ENCODE measurements around the gene PSME2. TPM values are rescaled to one million over a fixed set of nuclear protein-coding genes. Genes with fewer than 3 reads are reported as not detected.

Gene PSME2
- total RNA-seq, 1 experiment from 2014 or later: 245 TPM

DNA sequence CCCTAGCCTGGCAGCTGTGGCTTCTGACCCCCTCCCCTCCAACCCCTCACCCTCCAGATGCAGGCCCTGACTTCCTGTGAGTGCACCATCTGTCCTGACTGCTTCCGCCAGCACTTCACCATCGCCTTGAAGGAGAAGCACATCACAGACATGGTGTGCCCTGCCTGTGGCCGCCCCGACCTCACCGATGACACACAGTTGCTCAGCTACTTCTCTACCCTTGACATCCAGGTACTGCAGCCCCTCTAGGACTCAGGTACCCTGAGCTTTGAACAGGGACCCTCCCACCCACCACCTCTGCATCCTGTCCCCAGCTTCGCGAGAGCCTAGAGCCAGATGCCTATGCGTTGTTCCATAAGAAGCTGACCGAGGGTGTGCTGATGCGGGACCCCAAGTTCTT lies 8.7 kb upstream of the PSME2 start:
- no peak for DNase-seq (ENCODE audit: low read depth)

GRCh38 chr14:24151404-24152080 lies 5.1 kb upstream of the PSME2 start:
- no peak for DNase-seq (ENCODE audit: low read depth)

DNA sequence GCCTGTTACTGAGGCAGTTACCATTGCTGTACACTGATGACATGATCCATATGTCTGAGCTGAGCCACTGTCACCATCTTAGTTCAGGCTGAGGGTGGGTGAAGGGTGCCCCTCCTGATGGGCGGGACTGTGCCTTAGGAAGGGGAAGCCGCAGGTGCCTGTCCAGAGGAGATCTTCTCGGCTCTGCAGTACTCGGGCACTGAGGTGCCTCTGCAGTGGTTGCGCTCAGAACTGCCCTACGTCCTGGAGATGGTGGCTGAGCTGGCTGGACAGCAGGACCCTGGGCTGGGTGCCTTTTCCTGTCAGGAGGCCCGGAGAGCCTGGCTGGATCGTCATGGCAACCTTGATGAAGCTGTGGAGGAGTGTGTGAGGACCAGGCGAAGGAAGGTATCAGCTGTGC lies 4.6 kb upstream of the PSME2 start:
- DNase-seq (ENCODE audit: low read depth): no peak

- DNase-seq (ENCODE audit: low read depth): no peak
Measured at GRCh38 chr14:24150567-24150966, 4.2 kb upstream of the PSME2 start.

GRCh38 chr14:24150061-24150460 lies 3.7 kb upstream of the PSME2 start:
- no peak for DNase-seq (ENCODE audit: low read depth)

DNA sequence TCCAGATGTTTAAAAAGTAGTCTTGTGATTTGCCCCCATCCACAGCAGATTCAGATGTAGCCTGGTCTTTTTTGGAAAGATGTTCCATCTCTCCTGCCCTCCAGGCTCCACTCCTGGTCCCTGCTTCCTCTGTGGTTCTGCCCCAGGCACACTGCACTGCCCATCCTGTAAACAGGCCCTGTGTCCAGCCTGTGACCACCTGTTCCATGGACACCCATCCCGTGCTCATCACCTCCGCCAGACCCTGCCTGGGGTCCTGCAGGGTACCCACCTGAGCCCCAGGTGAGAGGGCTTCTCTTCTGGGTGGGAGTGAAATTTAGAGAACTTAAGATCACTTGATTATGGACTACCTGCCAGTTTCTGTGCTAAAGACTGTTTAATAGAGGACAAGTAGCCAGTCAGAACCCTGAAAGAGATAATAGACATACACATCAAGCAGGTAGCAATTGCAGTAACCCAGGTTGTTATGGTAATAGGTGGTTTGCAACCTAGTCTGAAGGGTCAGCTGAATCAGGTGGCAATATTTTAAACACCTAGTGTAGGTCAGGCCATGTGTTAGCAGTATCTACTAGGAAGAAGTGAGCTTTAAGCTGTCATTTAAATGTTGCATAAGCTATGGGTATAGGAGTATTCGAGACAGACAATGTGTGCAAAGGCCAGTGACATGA lies 3.0 kb upstream of the PSME2 start:
- DNase-seq (ENCODE audit: low read depth): no peak

DNA sequence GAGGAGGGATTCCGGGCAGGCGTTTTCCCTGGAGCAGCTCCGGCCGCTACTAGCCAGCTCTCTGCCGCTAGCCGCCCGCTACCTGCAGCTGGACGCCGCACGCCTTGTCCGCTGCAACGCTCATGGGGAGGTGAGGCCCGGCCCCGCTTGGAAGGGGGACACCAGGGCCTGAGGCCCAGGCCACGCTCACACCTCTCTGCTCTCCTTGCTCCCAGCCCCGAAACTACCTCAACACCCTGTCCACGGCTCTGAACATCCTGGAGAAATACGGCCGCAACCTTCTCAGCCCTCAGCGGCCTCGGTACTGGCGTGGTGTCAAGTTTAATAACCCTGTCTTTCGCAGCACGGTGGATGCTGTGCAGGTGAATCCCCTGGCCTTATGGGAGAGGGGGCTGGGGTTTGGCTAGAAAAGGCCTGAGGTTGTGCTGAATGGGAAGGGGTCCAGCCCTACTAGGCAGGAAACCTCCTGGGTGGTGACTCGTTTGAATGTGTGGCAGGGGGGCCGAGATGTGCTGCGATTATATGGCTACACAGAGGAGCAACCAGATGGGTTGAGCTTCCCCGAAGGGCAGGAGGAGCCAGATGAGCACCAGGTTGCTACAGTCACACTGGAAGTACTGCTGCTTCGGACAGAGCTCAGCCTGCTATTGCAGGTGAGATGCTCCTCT lies 1.5 kb upstream of the PSME2 start:
- DNase-seq (ENCODE audit: low read depth): no peak

DNA sequence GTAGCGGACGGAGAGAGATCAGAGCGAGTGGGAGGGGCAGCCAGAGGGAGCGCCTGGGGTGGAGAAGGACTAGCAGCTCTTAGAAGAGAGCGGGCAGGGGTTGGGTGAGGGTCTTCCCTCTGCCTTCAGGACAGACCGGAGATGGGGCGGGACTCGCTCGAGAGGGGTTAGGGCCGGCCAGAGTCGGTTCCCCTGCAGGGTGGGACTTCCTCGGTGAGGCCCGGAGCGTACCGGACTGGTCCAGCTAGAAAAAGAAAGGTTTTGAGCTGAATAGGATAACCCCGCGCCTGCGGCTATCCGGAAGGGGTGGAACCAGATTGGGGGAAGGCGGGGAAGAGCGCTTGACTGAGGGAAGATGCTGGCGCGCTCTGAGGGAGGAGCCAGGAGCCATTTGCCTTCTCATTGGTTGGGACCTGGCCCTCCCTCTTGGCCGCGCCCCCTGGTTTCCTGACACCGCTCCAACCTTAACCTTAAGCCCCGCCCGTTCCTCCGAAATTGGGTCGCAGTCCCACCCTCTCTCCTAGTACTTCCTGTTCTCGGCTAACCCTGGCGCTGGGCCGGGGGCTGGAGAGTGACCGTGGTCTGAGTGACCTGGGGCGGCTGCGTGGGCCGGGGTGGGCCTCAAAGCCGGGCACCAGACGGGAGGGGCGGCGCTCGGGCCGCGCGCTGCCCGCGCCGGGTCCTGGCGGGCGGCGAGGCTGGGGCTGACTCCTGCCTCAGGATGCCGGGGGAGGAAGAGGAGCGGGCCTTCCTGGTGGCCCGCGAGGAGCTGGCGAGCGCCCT lies 759 bp upstream of the PSME2 start, which contains the start of gene RNF31:
TSS of gene RNF31 (plus strand) at position 521 of the 783 bp plus-strand sequence. CDS start at position 722, 201 bp downstream.
- DNase-seq (ENCODE audit: low read depth): peak; percentile 100

DNA sequence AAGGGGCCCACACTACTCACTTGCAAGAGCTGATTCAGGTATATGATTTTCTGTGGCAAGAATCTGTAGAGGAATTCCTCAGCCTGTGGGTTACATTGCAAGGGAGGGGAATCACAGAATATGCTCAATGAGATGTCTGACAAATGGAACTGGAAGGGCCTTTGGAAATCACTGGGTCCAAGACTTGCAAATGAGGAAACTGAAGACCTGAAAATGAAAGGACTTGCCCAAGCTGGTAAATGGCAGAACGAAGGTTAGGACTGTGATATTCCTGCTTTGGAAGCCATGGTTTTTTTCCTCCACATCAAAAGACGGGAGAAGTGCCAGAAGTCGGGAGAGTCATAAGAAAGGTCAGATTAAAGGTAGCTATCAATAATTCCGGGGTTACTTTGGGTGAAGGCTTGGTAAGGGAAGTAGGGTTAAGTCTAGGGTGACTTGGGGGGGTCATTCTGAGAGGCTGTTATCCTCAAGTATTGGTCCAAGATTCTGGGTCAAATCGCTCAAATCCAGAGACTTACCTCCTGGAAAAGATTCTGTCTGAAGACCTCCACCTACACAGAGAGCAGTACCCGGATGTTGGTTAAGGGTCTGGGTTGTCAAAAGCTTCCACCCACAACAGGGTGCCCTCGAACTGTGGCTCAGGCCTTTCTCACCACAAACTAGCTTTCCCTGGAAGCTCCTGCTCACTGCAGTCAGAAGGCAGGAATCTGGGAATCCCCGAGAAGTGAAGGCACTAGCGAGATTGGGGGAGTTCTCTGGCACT lies 539 bp downstream of the PSME2 start:
- DNase-seq (ENCODE audit: low read depth): no peak

GRCh38 chr14:24145219-24145618 lies 1.2 kb downstream of the PSME2 start:
- DNase-seq (ENCODE audit: low read depth): no peak

DNA sequence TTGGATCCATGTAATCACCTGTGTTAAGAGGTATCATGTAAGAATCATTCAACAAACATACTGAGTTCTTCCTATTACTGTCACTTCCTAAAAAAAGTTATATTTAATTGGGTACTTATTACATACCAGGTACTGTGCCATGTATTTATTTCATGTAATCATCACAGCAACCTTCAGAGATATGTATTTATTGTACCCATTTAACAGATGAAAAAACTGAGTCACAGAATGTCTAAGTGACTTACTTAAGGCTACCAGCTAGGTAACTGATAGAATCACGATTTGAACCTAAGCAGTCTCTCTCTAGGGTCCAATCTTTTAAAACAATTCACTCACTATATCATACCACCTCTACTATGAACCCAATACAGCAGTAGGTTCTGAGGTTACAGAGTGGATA lies 2.0 kb downstream of the PSME2 start:
- no peak for DNase-seq (ENCODE audit: low read depth)

DNA sequence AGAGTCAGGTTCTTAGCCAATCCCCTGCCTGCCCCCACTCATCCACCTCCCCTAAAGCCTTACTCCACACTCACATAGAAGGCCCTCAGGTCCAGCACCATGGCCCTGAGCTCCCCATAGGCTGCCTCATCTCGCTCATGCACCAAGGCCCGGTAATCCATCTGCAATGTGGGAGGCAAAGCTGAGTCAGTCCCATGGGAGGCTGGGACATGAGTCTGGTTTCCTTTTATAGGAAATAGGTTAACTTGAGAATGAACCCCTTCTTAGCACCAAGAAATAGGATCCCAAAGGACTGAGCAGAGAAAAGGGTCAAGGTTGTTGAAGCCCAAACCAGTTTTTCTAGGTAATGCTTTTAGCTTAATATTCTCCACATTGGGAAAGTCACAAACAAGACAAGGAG lies 2.9 kb downstream of the PSME2 start:
- peak; percentile 62 for DNase-seq (ENCODE audit: low read depth)

- peak; percentile 100 for DNase-seq (ENCODE audit: low read depth)
Measured at GRCh38 chr14:24141097-24141880, 5.1 kb downstream of the PSME2 start, which contains the start of gene EMC9. EMC9 (minus strand) TSS chr14:24141591; CDS start chr14:24141304, 287 bp downstream.

DNA sequence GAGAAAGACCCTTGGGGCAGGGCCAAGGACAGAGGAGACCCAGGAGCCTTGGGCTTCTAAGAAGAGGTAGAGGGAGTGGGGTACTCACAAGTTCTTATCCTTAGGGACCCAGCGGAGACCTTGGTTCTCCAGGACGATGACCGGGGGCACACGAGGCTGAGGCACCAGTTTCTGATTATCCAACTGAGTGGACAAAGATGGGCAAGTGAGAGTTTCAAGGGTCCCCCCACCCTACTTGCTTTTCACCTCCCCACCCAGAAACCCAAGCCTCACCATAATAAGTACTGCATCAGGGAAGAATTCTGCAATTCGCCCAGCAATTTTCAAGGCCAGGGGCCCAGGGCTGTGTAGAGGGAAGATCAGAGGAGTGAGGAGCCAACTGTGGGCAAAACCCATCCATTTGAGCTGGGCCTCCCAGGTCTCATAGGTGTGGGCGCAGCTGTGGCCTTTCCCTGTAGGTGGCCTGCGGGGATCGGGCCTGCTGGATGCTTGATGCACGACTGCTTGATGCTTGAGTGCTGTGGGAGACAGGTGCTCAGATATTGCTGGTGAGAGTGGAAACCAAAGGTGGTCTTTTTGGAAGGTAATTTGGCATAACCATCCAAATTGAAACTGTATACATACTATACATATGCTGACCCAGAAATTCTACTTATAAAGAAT lies 7.0 kb downstream of the PSME2 start:
- DNase-seq (ENCODE audit: low read depth): no peak

GRCh38 chr14:24138396-24139271 lies 7.8 kb downstream of the PSME2 start:
- DNase-seq (ENCODE audit: low read depth): no peak

DNA sequence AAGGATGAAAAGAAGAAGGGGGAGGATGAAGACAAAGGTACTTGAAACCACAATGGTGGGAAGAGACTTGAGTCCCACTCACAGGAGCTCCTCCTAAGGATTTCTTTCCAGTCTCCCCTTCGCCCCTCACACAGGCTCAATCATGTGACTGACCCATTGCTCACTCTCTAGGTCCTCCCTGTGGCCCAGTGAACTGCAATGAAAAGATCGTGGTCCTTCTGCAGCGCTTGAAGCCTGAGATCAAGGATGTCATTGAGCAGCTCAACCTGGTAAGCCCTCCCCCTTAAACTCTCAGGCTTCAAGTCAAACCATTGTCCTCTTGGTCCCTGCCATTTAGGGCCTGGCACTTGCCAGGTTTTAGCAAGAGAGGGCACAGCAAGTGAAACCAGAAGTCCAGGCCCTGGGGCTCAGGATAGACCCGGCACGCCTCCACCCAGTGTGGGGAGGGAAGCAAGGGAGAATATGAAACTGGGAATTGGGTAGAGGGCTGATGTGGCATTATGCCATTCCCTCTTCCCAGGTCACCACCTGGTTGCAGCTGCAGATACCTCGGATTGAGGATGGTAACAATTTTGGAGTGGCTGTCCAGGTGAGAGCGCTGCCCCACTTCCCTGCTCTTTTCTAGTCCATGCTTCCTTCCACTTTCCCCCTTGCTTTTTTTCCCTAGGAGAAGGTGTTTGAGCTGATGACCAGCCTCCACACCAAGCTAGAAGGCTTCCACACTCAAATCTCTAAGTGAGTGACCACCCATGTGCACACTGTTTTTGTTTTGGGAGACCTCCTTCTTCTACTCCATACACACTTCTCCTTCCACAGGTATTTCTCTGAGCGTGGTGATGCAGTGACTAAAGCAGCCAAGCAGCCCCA lies 8.6 kb downstream of the PSME2 start:
- DNase-seq (ENCODE audit: low read depth): no peak

DNA sequence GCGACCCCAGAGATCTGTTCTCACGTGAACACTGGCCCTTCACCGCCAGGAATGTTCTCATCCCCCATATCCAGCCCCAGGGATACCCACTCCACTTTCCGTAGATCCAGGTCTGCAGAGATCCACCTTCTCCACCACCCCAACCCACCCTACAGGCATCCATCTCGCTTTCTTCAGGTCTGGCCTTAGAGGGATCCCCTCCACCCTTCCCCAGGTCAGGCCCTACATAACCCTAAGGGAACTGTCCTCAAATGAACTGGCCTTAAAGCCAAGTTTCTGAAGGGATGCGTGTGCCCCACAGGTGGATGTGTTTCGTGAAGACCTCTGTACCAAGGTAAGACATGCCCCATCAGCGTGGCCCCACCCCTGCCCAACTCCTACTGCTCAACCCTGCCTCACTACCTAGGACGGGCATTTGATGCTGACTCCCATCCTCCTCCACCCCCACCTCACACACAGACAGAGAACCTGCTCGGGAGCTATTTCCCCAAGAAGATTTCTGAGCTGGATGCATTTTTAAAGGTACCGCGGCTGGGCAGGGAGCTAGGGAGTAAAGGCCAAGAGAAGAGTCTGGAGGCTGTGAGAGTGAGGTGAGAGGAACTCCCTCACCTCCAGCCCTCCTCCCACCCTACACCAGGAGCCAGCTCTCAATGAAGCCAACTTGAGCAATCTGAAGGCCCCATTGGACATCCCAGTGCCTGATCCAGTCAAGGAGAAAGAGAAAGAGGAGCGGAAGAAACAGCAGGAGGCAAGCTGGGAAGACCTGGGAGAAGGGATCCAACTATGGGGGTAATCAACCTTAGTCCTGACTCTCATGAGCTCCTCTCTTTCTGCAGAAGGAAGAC lies 9.5 kb downstream of the PSME2 start:
- DNase-seq (ENCODE audit: low read depth): no peak
